Measurements from ENCODE around the gene PPFIA3.

PPFIA3 gene

GRCh38 chr19:49182848-49183375 lies 63.6 kb downstream of the PPFIA3 start:
- no peak for DNase-seq (ENCODE audit: low read depth)

DNA sequence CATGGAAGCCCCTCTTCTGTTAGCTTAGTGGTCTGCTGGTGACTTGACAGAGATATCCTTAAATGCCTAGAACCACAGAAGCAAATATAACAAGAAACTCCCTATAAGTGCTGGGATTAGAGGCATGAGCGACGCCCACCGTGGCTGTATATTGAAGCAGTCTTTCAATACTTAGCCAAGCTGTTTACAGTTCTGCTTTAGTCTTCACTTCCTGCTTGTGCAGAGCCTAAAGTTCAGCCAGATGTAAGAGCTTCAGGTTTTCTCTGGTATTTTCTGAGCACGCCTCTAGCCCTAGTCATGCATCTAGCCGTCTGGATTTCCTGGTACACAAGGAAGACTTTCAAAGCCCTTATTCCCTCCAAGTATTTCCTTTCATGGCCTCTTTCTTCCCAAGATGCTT lies 66.8 kb downstream of the PPFIA3 start:
- DNase-seq (ENCODE audit: low read depth): no peak

- DNase-seq (ENCODE audit: low read depth): no peak
Measured at GRCh38 chr19:49188626-49189200, 69.4 kb downstream of the PPFIA3 start.

DNA sequence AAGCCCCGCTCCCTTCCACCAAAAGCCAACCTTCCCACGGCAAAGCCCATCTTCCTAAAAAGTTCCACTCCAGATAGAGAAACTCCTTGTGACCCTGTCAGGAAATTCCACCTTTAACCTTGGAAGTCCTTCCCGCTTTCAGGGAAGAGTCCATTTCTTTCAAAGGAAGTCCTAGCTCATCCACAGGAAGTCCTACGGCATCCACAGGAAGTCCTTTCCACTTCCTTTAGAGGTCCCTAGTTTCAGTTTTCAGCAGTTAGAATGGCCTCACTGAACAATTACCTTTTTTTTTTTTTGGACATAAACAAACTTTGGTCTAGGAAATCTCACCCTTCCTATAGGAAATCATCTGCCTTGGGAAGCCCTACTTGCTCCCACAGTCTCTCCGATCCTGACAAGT lies 69.9 kb downstream of the PPFIA3 start:
- DNase-seq (ENCODE audit: low read depth): no peak

- no peak for DNase-seq (ENCODE audit: low read depth)
Measured at GRCh38 chr19:49190781-49191180, 71.4 kb downstream of the PPFIA3 start.

DNA sequence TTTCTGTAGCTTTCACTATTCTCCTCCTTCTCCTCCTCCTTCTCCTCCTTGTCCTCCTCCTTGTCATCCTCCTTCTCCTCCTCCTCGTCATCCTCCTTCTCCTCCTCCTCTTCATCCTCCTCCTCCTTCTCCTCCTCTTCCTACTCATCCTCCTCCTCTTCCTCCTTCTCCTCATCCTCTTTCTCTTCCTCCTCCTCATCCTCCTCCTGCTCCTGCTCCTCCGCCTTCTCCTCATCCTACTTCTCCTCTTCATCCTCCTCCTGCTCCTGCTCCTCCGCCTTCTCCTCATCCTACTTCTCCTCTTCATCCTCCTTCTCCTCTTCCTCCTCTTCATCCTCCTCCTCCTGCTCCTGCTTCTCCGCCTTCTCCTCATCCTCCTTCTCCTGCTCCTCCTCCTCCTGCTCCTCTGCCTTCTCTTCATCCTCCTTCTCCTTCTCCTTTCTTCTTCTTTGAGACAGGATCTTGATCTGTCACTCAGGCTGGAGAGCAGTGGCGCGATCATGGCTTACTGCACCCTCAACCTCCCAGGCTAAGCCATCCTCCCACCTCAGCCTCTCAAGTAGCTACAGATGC lies 74.6 kb downstream of the PPFIA3 start:
- DNase-seq (ENCODE audit: low read depth): no peak

- DNase-seq (ENCODE audit: low read depth): no peak
Measured at GRCh38 chr19:49194408-49194807, 75.1 kb downstream of the PPFIA3 start.

GRCh38 chr19:49196527-49197240 lies 77.3 kb downstream of the PPFIA3 start:
- DNase-seq (ENCODE audit: low read depth): no peak

GRCh38 chr19:49200238-49200862 lies 81.0 kb downstream of the PPFIA3 start:
- no peak for DNase-seq (ENCODE audit: low read depth)
